Choroid plexus epithelial cell (primary cell): Measurements from ENCODE around the gene SDC1.

Experiments
- DNase-seq: peaks from one replicate; pipeline ENCODE4 v3.0.0-alpha.2; 2010; ENCODE audit warnings: low read depth
- H3K4me3 ChIP-seq: 2 replicates; pipeline ENCODE4 v1.5.1; 2011; ENCODE audit warnings: low read depth, mild to moderate bottlenecking, control low read depth, low read length, moderate library complexity
- TF ChIP-seq, protein P1 (sequence below): conservative IDR thresholded peaks from 2 replicates; pipeline ENCODE4 v1.5.1; 2011; ENCODE audit warnings: low read depth, mild to moderate bottlenecking, control low read depth, inconsistent platforms, low read length, moderate library complexity

The SDC1 gene

DNA sequence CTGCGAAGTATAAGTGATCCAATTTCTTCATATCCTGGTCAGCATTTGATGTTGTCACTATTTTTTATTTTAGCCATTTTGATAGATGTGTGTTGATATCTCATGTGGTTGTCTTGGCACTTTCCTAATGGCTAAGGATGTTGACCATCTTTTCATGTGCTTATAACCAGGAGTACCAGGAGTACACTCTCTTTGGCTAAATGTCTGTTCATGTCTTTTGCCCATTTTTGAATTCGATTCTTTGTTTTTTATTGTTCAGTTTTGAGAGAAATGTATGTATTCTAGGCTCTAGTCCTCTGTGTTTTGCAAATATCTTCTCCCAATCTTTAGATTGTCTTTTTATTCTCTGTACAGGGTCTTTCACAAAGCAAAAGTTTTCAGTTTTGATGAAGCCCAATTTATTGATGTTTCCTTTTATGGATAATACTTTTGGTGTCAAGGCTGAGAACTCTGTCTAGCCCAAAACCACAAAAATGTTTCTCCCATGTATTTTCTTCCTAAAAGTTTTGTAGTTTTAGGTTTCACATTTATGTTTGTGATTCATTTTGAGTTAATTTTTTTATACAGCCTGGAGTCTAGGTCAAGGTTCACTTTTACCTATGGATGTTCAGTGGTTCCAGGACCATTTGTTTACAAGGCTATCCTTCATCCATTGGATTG, 65.4 kb downstream of the SDC1 start:
- H3K4me3 ChIP-seq, result no peak overlapping the region
- no peak for DNase-seq
- TF ChIP-seq, protein P1, sequence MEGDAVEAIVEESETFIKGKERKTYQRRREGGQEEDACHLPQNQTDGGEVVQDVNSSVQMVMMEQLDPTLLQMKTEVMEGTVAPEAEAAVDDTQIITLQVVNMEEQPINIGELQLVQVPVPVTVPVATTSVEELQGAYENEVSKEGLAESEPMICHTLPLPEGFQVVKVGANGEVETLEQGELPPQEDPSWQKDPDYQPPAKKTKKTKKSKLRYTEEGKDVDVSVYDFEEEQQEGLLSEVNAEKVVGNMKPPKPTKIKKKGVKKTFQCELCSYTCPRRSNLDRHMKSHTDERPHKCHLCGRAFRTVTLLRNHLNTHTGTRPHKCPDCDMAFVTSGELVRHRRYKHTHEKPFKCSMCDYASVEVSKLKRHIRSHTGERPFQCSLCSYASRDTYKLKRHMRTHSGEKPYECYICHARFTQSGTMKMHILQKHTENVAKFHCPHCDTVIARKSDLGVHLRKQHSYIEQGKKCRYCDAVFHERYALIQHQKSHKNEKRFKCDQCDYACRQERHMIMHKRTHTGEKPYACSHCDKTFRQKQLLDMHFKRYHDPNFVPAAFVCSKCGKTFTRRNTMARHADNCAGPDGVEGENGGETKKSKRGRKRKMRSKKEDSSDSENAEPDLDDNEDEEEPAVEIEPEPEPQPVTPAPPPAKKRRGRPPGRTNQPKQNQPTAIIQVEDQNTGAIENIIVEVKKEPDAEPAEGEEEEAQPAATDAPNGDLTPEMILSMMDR, result no peak

DNA sequence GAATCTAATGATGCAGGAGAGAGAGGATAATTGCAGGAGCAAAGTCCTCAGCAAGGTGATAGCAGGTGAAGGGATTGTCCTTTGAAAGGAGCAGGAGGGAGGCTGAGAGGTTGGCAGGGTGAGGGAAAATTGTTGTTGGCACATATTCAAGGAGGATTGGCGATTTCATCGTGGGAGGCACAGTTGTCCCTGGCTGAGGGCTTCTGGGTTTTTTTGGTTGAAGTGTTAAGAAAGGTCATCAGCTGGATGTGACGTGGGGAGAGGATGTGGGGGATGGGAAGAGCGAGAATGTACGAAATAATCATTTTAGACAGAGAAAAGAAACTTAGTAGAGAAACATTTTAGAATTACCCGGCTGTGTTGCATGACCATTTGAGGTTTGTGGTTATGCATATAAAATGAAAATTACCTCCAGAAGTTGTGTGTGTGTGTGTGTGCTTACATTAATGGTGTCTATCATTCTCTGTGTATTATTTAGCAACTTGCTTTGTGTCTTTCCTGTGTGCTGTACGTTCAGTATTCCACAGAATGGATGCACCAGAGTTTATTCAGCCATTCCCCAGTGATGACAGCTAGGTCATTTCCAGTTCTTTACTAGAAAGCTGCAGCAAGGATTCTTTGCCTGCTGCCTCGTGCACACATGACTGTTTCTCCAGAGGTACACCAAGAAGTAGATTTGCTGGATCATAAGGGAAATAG, 67.6 kb downstream of the SDC1 start:
- TF ChIP-seq, protein P1, result no peak
- no peak overlapping the region for H3K4me3 ChIP-seq
- DNase-seq, result peak; percentile 65

DNA sequence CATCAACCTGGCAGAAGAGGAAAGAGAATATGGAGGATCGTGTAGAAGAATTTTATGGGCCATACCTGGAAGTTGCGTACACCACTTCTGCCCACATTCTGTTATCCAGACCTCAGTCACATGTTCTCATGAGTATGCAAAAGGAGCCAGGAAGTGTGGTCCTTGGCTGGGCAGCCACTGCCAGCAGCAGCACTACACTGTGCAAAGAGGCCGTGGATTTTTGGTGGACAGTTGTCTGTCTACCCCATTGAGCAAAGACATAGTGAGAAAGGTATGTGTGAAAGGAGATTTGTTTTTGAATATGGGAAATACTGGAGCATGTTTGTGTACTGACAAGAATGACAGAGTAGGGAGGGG, 68.1 kb downstream of the SDC1 start:
- TF ChIP-seq, protein P1, result no peak
- DNase-seq, result no peak

DNA sequence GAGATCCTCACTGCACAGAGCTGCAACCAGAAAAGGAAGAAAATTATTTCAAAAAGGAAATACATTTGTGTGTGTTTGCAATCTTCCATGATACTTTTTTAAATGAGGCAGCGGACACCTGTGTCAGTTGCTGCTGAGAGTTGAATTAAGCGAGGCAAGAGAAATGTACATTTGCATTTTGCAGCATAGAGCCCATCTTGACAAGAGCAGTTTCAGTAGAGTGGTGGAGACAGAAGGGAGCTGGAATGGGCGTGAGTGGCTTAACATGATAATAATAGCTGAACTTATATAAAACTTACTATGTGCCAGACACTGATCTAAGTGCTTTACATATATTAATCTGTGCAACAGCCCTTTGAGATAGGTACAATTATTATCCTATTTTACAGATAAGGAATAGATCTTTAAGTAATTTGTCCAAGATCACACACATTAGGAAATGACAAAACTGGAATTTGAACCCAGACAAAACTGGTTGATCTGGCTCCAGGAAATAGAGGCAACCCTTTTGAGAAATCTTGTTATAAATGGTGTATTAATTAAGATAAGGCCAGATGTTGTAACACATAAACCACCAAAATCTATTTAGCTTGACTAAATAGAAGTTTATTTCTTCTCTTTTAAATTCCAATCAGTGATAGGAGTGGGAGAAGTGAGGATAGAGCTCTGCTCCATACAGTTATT, 68.7 kb downstream of the SDC1 start:
- H3K4me3 ChIP-seq, result no peak overlapping the region
- DNase-seq, result no peak
- TF ChIP-seq, protein P1, result no peak

More for the DNA sequence above, 68.1 kb downstream of the SDC1 start:
- no peak overlapping the region for H3K4me3 ChIP-seq

DNA sequence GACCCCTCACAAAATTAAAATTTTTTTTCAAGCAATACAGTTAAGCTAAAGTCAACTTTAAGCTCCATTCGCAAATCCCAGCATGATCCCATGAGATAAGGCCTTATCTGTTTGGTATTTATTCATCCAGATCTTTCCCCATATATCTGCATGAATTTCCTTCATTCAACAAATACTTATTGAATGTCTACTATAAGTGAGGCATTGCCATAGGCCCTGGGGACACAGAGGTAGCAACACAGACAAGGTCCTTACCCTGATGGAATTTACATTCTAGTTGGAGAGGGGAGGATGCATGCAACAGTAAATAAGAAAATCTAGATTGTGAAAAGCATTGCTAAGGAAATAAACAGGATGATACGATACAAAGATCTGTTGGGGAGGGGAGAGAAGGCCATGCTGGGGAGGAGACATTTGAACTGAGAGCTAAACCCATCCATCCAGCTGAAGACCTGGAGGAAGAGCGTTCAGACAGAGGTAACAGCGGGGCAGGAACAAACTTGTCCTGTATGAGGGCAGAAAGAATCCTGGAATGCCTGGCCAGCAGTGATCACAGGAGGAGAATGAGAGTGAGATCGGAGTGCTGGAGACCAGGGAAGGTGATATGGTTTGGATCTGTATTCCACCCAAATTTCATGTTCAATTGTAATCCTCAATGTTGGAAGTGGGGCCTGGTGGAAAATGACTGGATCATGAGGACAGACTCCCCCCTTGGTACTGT, 71.6 kb downstream of the SDC1 start:
- no peak overlapping the region for H3K4me3 ChIP-seq
- TF ChIP-seq, protein P1, result no peak
- no peak for DNase-seq

DNA sequence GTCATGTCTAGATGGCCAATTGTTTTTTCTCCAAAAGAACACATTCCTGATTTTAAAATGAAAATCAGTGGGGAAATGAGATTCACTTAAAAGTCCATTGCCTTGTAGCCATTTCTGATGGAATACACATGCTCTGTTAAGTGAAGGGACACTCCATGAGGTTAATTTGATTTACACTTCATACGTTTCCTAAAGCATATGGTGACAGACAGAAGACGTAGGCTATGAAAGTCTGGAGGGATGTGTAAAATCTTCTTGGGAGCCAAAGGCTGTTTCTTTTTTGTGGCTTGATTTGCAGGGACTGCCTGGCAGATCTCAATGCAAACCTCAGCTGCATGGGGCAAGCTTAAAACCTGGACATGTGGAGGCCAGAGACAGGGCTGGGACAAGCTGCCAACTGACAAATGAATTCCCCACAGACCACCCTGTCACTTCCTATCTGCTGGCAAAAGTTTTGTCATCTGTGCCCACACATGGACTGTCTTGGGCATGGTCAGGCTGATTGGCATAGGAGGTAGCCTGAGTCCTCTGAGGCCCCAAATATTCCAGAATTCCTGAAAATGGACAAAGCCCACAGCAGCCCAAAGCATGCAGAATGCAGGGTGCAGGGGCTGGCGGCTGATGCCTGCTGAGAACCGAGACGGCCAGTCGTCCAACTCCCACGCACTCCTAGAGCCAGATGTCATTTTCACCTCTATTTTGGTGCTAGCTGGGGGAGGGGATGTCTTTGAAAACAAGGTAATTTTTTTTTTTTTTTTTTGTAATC, 73.9 kb downstream of the SDC1 start:
- no peak for DNase-seq
- H3K4me3 ChIP-seq, result no peak overlapping the region
- TF ChIP-seq, protein P1, result no peak
